ENCODE data around the gene CFAP70.

The CFAP70 gene

GRCh38 chr10:73252445-73253224 is 106.0 kb downstream of the CFAP70 start, which contains the start of gene MRPS16:
Gene MRPS16 (minus strand): TSS chr10:73252644. CDS start chr10:73252482, 162 bp downstream.
- Histone ChIP-seq H3K9me3 (ENCODE audit: control insufficient read depth, insufficient read depth, low read length) (no peaks in the 10 kb centered on the region), H3K4me1 (ENCODE audit: insufficient read depth, low read length) (peaks cover 2% of the 10 kb centered on the region; the same call in 1 of the 2 replicates), H3K36me3 (ENCODE audit: insufficient read depth, low read length) (peaks cover 8% of the 10 kb centered on the region; the same call in 1 of the 2 replicates)

GRCh38 chr10:73251683-73252444 is 106.8 kb downstream of the CFAP70 start:
- Histone ChIP-seq H3K36me3 (ENCODE audit: insufficient read depth, low read length) (peaks cover 8% of the 10 kb centered on the region; the same call in 1 of the 2 replicates), H3K9me3 (ENCODE audit: control insufficient read depth, insufficient read depth, low read length) (no peaks in the 10 kb centered on the region), H3K9ac (ENCODE audit: low read depth, low read length) (peak overlapping the region; percentile 92), H3K4me1 (ENCODE audit: insufficient read depth, low read length) (peaks cover 3% of the 10 kb centered on the region; the same call in 1 of the 2 replicates)

More at GRCh38 chr10:73252445-73253224, 106.0 kb downstream of the CFAP70 start, which contains the start of gene MRPS16:
- peak within 1 kb of the TSS; percentile 92 for H3K9ac ChIP-seq (ENCODE audit: low read depth, low read length)

- H3K9ac ChIP-seq (ENCODE audit: low read depth, low read length) = no peak overlapping the region
- H3K9me3 ChIP-seq (ENCODE audit: control insufficient read depth, insufficient read depth, low read length) = no peaks in the 10 kb centered on the region
- peaks cover 9% of the 10 kb centered on the region; the same call in 1 of the 2 replicates for H3K4me1 ChIP-seq (ENCODE audit: insufficient read depth, low read length)
- peaks cover 19% of the 10 kb centered on the region for H3K36me3 ChIP-seq (ENCODE audit: insufficient read depth, low read length)
Measured at GRCh38 chr10:73248259-73248724, 110.4 kb downstream of the CFAP70 start.

- Histone ChIP-seq H3K36me3 (ENCODE audit: insufficient read depth, low read length) (peaks cover 24% of the 10 kb centered on the region), H3K9me3 (ENCODE audit: control insufficient read depth, insufficient read depth, low read length) (no peaks in the 10 kb centered on the region), H3K9ac (ENCODE audit: low read depth, low read length) (peak overlapping the region; percentile 91), H3K4me1 (ENCODE audit: insufficient read depth, low read length) (peaks cover 9% of the 10 kb centered on the region; the same call in 1 of the 2 replicates)
Measured at GRCh38 chr10:73247509-73248258, 111.0 kb downstream of the CFAP70 start.

- peak within 1 kb of the TSS; percentile 91 for H3K9ac ChIP-seq (ENCODE audit: low read depth, low read length)
- no peaks in the 10 kb centered on the region for H3K9me3 ChIP-seq (ENCODE audit: control insufficient read depth, insufficient read depth, low read length)
- peaks cover 9% of the 10 kb centered on the region; the same call in 1 of the 2 replicates for H3K4me1 ChIP-seq (ENCODE audit: insufficient read depth, low read length)
- peaks cover 27% of the 10 kb centered on the region for H3K36me3 ChIP-seq (ENCODE audit: insufficient read depth, low read length)
Measured at GRCh38 chr10:73246646-73247508, 111.8 kb downstream of the CFAP70 start, which contains the start of gene DNAJC9. Gene DNAJC9 (minus strand): TSS chr10:73247255. CDS start chr10:73247189, 66 bp downstream.

GRCh38 chr10:73246322-73246645 is 112.4 kb downstream of the CFAP70 start:
- Histone ChIP-seq H3K9me3 (ENCODE audit: control insufficient read depth, insufficient read depth, low read length) (no peaks in the 10 kb centered on the region), H3K36me3 (ENCODE audit: insufficient read depth, low read length) (peaks cover 27% of the 10 kb centered on the region), H3K4me1 (ENCODE audit: insufficient read depth, low read length) (peaks cover 9% of the 10 kb centered on the region; the same call in 1 of the 2 replicates), H3K9ac (ENCODE audit: low read depth, low read length) (peak overlapping the region; percentile 91)

- peaks cover 9% of the 10 kb centered on the region; the same call in 1 of the 2 replicates for H3K4me1 ChIP-seq (ENCODE audit: insufficient read depth, low read length)
- H3K9ac ChIP-seq (ENCODE audit: low read depth, low read length) = 0 out of 2 replicates have a peak overlapping the region, but pooled peaks have one; percentile 91
- H3K9me3 ChIP-seq (ENCODE audit: control insufficient read depth, insufficient read depth, low read length) = no peaks in the 10 kb centered on the region
- peaks cover 28% of the 10 kb centered on the region for H3K36me3 ChIP-seq (ENCODE audit: insufficient read depth, low read length)
Measured at GRCh38 chr10:73244866-73245477, 113.7 kb downstream of the CFAP70 start.

GRCh38 chr10:73239908-73240307 is 118.8 kb downstream of the CFAP70 start:
- no peak overlapping the region for H3K9ac ChIP-seq (ENCODE audit: low read depth, low read length)
- H3K36me3 ChIP-seq (ENCODE audit: insufficient read depth, low read length) = peaks cover 36% of the 10 kb centered on the region
- H3K9me3 ChIP-seq (ENCODE audit: control insufficient read depth, insufficient read depth, low read length) = no peaks in the 10 kb centered on the region
- peaks cover 3% of the 10 kb centered on the region; the same call in 1 of the 2 replicates for H3K4me1 ChIP-seq (ENCODE audit: insufficient read depth, low read length)

GRCh38 chr10:73238990-73239566 is 119.6 kb downstream of the CFAP70 start:
- no peaks in the 10 kb centered on the region for H3K9me3 ChIP-seq (ENCODE audit: control insufficient read depth, insufficient read depth, low read length)
- no peaks in the 10 kb centered on the region for H3K4me1 ChIP-seq (ENCODE audit: insufficient read depth, low read length)
- H3K36me3 ChIP-seq (ENCODE audit: insufficient read depth, low read length) = peaks cover 40% of the 10 kb centered on the region
- H3K9ac ChIP-seq (ENCODE audit: low read depth, low read length) = no peak overlapping the region

- no peaks in the 10 kb centered on the region for H3K9me3 ChIP-seq (ENCODE audit: control insufficient read depth, insufficient read depth, low read length)
- H3K9ac ChIP-seq (ENCODE audit: low read depth, low read length) = no peak overlapping the region
- H3K4me1 ChIP-seq (ENCODE audit: insufficient read depth, low read length) = no peaks in the 10 kb centered on the region
- peaks cover 14% of the 10 kb centered on the region for H3K36me3 ChIP-seq (ENCODE audit: insufficient read depth, low read length)
Measured at GRCh38 chr10:73234695-73235094, 124.0 kb downstream of the CFAP70 start.

- no peaks in the 10 kb centered on the region for H3K9me3 ChIP-seq (ENCODE audit: control insufficient read depth, insufficient read depth, low read length)
- H3K4me1 ChIP-seq (ENCODE audit: insufficient read depth, low read length) = no peaks in the 10 kb centered on the region
- H3K9ac ChIP-seq (ENCODE audit: low read depth, low read length) = no peak overlapping the region
- peaks cover 9% of the 10 kb centered on the region for H3K36me3 ChIP-seq (ENCODE audit: insufficient read depth, low read length)
Measured at GRCh38 chr10:73233883-73234282, 124.8 kb downstream of the CFAP70 start.

- Histone ChIP-seq H3K36me3 (ENCODE audit: insufficient read depth, low read length) (peaks cover 8% of the 10 kb centered on the region), H3K4me1 (ENCODE audit: insufficient read depth, low read length) (no peaks in the 10 kb centered on the region), H3K9ac (ENCODE audit: low read depth, low read length) (no peak overlapping the region), H3K9me3 (ENCODE audit: control insufficient read depth, insufficient read depth, low read length) (no peaks in the 10 kb centered on the region)
Measured at GRCh38 chr10:73232887-73233286, 125.8 kb downstream of the CFAP70 start.

All from ES-I3 (cell line).